Measurements from ENCODE around the gene PET100.

The PET100 gene

GRCh38 chr19:7597689-7598088 is 31.9 kb upstream of the PET100 start:
- no peak for DNase-seq (ENCODE audit: low read depth)
- TF ChIP-seq CTCF (IDR thresholded peaks at IDR 0.05; ENCODE audit: low read length, missing control alignments) = no peak

GRCh38 chr19:7598180-7598579 is 31.4 kb upstream of the PET100 start:
- no peak for TF ChIP-seq CTCF (IDR thresholded peaks at IDR 0.05; ENCODE audit: low read length, missing control alignments)
- DNase-seq (ENCODE audit: low read depth) = no peak

More at GRCh38 chr19:7597689-7598088, 31.9 kb upstream of the PET100 start:
- no peak overlapping the region for H3K4me3 ChIP-seq (replicated peaks; ENCODE audit: low read depth, low read length)

GRCh38 chr19:7600721-7601120 is 28.9 kb upstream of the PET100 start:
- no peak overlapping the region for H3K4me3 ChIP-seq (replicated peaks; ENCODE audit: low read depth, low read length)
- no peak for TF ChIP-seq CTCF (IDR thresholded peaks at IDR 0.05; ENCODE audit: low read length, missing control alignments)
- DNase-seq (ENCODE audit: low read depth) = no peak

More at GRCh38 chr19:7598180-7598579, 31.4 kb upstream of the PET100 start:
- no peak overlapping the region for H3K4me3 ChIP-seq (replicated peaks; ENCODE audit: low read depth, low read length)

GRCh38 chr19:7602240-7602934 is 27.2 kb upstream of the PET100 start:
- peak; percentile 48 for DNase-seq (ENCODE audit: low read depth)
- no peak for TF ChIP-seq CTCF (IDR thresholded peaks at IDR 0.05; ENCODE audit: low read length, missing control alignments)
- no peak overlapping the region for H3K4me3 ChIP-seq (replicated peaks; ENCODE audit: low read depth, low read length)

- TF ChIP-seq CTCF (IDR thresholded peaks at IDR 0.05; ENCODE audit: low read length, missing control alignments) = no peak
- no peak overlapping the region for H3K4me3 ChIP-seq (replicated peaks; ENCODE audit: low read depth, low read length)
- DNase-seq (ENCODE audit: low read depth) = peak; percentile 31
These were observed 26.6 kb upstream of the PET100 start for GRCh38 chr19:7602935-7603497.

- no peak for TF ChIP-seq CTCF (IDR thresholded peaks at IDR 0.05; ENCODE audit: low read length, missing control alignments)
- DNase-seq (ENCODE audit: low read depth) = no peak
- H3K4me3 ChIP-seq (replicated peaks; ENCODE audit: low read depth, low read length) = no peak overlapping the region
These were observed 25.7 kb upstream of the PET100 start for GRCh38 chr19:7603919-7604318.

All from fibroblast of pulmonary artery (primary cell).